ENCODE measurements around the gene CKS1B. TPM values are rescaled to one million over a fixed set of nuclear protein-coding genes. Genes with fewer than 3 reads are reported as not detected.
A peak's percentile ranks its signal among the peaks of the same experiment; 100 is the strongest.

CKS1B gene
- total and polyA plus RNA-seq, 9 of the 15 experiments (the other 6 are each of a cell fraction or from before 2014, with no cell fraction given) = 215 to 1,103 (median 460) TPM

DNA sequence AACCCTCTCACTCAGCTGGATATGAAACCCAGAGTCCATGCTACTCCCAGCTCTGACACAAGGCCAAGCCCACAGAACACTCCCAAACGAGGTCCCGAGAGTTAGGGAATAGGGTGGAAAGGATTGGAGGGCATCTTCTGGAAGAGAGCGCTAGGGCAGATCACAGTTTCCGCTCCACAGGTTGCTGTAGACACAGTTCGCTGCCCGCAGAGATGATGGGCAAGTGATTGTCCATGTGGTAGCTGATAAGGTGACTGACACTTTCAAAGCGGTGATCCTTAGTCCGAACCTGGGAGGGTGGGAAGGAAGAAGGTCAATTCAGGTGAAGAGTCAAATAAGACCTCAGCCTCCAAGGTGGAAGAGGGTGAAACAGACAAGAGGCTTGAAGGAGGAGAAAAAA, 10.8 kb upstream of the CKS1B start:
- Histone ChIP-seq H3K27ac (ENCODE audit: extremely low read depth, low read depth, low read length) (no peak overlapping the region; the same call in 2 of the 3 replicates), H4K20me1 (replicated peaks; ENCODE audit: control insufficient read depth, insufficient read depth, low read length) (no peaks in the 10 kb centered on the region), H2AFZ (ENCODE audit: low read depth, low read length) (no peak overlapping the region), H3K27me3 (ENCODE audit: control insufficient read depth in 2 of 2, insufficient read depth in 2 of 2, low read length in 2 of 2) (no peaks in the 10 kb centered on the region), H3K36me3 (ENCODE audit: control insufficient read depth, insufficient read depth, low read length) (peaks cover 68% of the 10 kb centered on the region; the same call in 2 of the 3 replicates), H3K4me3 (no peak overlapping the region), H3K9me3 (replicated peaks; ENCODE audit: control insufficient read depth, insufficient read depth, low read depth, low read length) (no peaks in the 10 kb centered on the region), H3K9ac (ENCODE audit: insufficient read depth in 1 of 2, low read depth in 2 of 2, low read length in 2 of 2) (peak overlapping the region in 1 of 2 experiments; percentile 23; a peak in 1 of 4 replicates), H3K4me1 (replicated peaks in 1 of 2; ENCODE audit: control insufficient read depth in 2 of 2, insufficient read depth in 2 of 2, low read length in 2 of 2) (peaks cover 19 to 41% of the 10 kb centered on the region in 2 experiments), H3K9me1 (ENCODE audit: control insufficient read depth, insufficient read depth, low read length) (no peaks in the 10 kb centered on the region), H3K4me2 (ENCODE audit: insufficient read depth, low read length) (0 out of 2 replicates have a peak overlapping the region, but pooled peaks have one; percentile 3), H3K79me2 (ENCODE audit: control insufficient read depth, insufficient read depth, low read length) (peaks cover 36% of the 10 kb centered on the region)
- DNase-seq (ENCODE audit: extremely low read depth in 1 of 4, low spot score in 3 of 4) (peak in 1 of 4 experiments; percentile 70), ATAC-seq (no peak), FAIRE-seq (peak; percentile 86)
- ChIA-PET POLR2A (interaction anchor here (0.5 to 7.0 kb wide), 7 partner anchors 10 to 109 kb away, joined by 3 to 80 read pairs (median 4); partner anchors contain the start of genes CKS1B, FLAD1, LENEP and SHC1), CTCF (ENCODE audit: low intra/inter-chr PET ratio) (no interaction called here)
- in situ Hi-C loops (cut with MboI) = no loop called here
- intact Hi-C loops (cut with micrococcal nuclease) = loop anchor here (5.0 kb wide), 1 partner anchor 119 kb away; no protein-coding TSS in a partner anchor
- no TSS peak for BruUV-seq (replicated peaks)
- 25% methylated on average over 8 of the region's 8 CpGs for WGBS (ENCODE audit: insufficient coverage, low coverage, missing lambda C conversion rate)
- peak; percentile 72 for TF ChIP-seq ARID1B (IDR thresholded peaks at IDR 0.05)
- TF ChIP-seq NCOA1 (IDR thresholded peaks at IDR 0.05; ENCODE audit: low read depth) = 0 out of 2 replicates have a peak, but pooled peaks have one; percentile 48
- no peak; the same call in 1 of the 2 replicates for TF ChIP-seq DMBX1 (CRISPR knock-in tag; IDR thresholded peaks at IDR 0.05; ENCODE audit: borderline replicate concordance)
- TF ChIP-seq, protein P1, sequence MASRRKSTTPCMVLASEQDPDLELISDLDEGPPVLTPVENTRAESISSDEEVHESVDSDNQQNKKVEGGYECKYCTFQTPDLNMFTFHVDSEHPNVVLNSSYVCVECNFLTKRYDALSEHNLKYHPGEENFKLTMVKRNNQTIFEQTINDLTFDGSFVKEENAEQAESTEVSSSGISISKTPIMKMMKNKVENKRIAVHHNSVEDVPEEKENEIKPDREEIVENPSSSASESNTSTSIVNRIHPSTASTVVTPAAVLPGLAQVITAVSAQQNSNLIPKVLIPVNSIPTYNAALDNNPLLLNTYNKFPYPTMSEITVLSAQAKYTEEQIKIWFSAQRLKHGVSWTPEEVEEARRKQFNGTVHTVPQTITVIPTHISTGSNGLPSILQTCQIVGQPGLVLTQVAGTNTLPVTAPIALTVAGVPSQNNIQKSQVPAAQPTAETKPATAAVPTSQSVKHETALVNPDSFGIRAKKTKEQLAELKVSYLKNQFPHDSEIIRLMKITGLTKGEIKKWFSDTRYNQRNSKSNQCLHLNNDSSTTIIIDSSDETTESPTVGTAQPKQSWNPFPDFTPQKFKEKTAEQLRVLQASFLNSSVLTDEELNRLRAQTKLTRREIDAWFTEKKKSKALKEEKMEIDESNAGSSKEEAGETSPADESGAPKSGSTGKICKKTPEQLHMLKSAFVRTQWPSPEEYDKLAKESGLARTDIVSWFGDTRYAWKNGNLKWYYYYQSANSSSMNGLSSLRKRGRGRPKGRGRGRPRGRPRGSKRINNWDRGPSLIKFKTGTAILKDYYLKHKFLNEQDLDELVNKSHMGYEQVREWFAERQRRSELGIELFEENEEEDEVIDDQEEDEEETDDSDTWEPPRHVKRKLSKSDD (conservative IDR thresholded peaks at IDR 0.05; ENCODE audit: low read length) = no peak
- TF ChIP-seq, protein P2, sequence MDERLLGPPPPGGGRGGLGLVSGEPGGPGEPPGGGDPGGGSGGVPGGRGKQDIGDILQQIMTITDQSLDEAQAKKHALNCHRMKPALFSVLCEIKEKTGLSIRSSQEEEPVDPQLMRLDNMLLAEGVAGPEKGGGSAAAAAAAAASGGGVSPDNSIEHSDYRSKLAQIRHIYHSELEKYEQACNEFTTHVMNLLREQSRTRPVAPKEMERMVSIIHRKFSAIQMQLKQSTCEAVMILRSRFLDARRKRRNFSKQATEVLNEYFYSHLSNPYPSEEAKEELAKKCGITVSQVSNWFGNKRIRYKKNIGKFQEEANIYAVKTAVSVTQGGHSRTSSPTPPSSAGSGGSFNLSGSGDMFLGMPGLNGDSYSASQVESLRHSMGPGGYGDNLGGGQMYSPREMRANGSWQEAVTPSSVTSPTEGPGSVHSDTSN (CRISPR knock-in tag; IDR thresholded peaks at IDR 0.05; ENCODE audit: low read depth) = 0 out of 2 replicates have a peak, but pooled peaks have one; percentile 31
- TF ChIP-seq, protein P2 (tag; conservative IDR thresholded peaks at IDR 0.05; ENCODE audit: low read depth) = peak; percentile 72
- TF ChIP-seq BRF1 (IDR thresholded peaks at IDR 0.05; ENCODE audit: borderline replicate concordance, extremely low read depth, insufficient read length) = no peak
- TF ChIP-seq ZNF274 (IDR thresholded peaks at IDR 0.05; ENCODE audit: borderline replicate concordance, low read depth, low read length) = no peak
- no peak for TF ChIP-seq FOXP1 (CRISPR knock-in tag; IDR thresholded peaks at IDR 0.05)
- TF ChIP-seq MECOM (CRISPR knock-in tag; IDR thresholded peaks at IDR 0.05) = no peak
- TF ChIP-seq FOSL1 (tag; conservative IDR thresholded peaks at IDR 0.05) = no peak
- TF ChIP-seq, protein P3, sequence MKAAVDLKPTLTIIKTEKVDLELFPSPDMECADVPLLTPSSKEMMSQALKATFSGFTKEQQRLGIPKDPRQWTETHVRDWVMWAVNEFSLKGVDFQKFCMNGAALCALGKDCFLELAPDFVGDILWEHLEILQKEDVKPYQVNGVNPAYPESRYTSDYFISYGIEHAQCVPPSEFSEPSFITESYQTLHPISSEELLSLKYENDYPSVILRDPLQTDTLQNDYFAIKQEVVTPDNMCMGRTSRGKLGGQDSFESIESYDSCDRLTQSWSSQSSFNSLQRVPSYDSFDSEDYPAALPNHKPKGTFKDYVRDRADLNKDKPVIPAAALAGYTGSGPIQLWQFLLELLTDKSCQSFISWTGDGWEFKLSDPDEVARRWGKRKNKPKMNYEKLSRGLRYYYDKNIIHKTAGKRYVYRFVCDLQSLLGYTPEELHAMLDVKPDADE (conservative IDR thresholded peaks at IDR 0.05; ENCODE audit: control insufficient read depth, low read depth, low read length) = no peak
- TF ChIP-seq HMG20B (CRISPR knock-in tag; IDR thresholded peaks at IDR 0.05) = no peak
- TF ChIP-seq NR2C1 (IDR thresholded peaks at IDR 0.05) = no peak
- no peak for TF ChIP-seq NR2C1 (tag; IDR thresholded peaks at IDR 0.05)
